ENCODE measurements around the gene HBS1L. TPM values are rescaled to one million over a fixed set of nuclear protein-coding genes. Genes with fewer than 3 reads are reported as not detected.

HBS1L gene
- total RNA-seq, 1 experiment from 2014 or later: 97.0 TPM

DNA sequence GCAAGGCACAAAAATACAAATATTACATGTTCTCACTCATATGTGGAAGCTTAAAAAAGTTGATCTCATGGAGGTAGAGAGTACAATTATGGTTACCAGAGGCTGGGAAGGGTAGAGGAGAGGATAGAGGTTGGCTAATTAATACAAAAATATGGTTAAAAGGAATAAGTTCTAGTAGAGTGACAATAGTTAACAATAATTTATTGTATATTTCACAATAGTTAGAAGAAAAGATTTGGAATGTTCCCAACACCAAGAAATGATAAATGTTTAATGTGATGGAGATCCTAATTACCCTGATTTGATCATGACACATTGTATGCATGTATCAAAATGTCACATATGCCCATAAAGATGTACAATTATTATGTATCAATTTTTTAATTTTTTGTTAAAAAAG is 106.5 kb downstream of the HBS1L start:
- H3K4me3 Mint-ChIP-seq (ENCODE audit: unreplicated experiment): no peak overlapping the region

GRCh38 chr6:134945045-134945444 is 109.6 kb downstream of the HBS1L start:
- Mint-ChIP-seq H3K4me3 (ENCODE audit: unreplicated experiment) (no peak overlapping the region), H3K4me1 (ENCODE audit: insufficient read depth, unreplicated experiment) (no peaks in the 10 kb centered on the region), H3K27me3 (ENCODE audit: insufficient read depth, unreplicated experiment) (no peaks in the 10 kb centered on the region), H3K27ac (ENCODE audit: low read depth, unreplicated experiment) (no peak overlapping the region), H3K9me3 (ENCODE audit: unreplicated experiment) (no peaks in the 10 kb centered on the region), H3K36me3 (ENCODE audit: insufficient read depth, unreplicated experiment) (peaks cover 5% of the 10 kb centered on the region)
- intact Hi-C loops (cut with micrococcal nuclease): no loop called here
- CTCF ChIA-PET: interaction anchor here (0.7 to 2.6 kb wide), 5 partner anchors 26 to 822 kb away, joined by 3 to 9 read pairs (median 6); no protein-coding TSS in a partner anchor
- TF ChIP-seq, protein P1, sequence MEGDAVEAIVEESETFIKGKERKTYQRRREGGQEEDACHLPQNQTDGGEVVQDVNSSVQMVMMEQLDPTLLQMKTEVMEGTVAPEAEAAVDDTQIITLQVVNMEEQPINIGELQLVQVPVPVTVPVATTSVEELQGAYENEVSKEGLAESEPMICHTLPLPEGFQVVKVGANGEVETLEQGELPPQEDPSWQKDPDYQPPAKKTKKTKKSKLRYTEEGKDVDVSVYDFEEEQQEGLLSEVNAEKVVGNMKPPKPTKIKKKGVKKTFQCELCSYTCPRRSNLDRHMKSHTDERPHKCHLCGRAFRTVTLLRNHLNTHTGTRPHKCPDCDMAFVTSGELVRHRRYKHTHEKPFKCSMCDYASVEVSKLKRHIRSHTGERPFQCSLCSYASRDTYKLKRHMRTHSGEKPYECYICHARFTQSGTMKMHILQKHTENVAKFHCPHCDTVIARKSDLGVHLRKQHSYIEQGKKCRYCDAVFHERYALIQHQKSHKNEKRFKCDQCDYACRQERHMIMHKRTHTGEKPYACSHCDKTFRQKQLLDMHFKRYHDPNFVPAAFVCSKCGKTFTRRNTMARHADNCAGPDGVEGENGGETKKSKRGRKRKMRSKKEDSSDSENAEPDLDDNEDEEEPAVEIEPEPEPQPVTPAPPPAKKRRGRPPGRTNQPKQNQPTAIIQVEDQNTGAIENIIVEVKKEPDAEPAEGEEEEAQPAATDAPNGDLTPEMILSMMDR (IDR thresholded peaks at IDR 0.05; ENCODE audit: unreplicated experiment): no peak
- POLR2A ChIA-PET: no interaction called here
- BruUV-seq (replicated peaks): no TSS peak
- DNase-seq (ENCODE audit: unreplicated experiment): no peak

More for the DNA sequence above, 106.5 kb downstream of the HBS1L start:
- Mint-ChIP-seq H3K27me3 (ENCODE audit: insufficient read depth, unreplicated experiment) (no peaks in the 10 kb centered on the region), H3K4me1 (ENCODE audit: insufficient read depth, unreplicated experiment) (no peaks in the 10 kb centered on the region), H3K36me3 (ENCODE audit: insufficient read depth, unreplicated experiment) (peaks cover 5% of the 10 kb centered on the region), H3K27ac (ENCODE audit: low read depth, unreplicated experiment) (no peak overlapping the region), H3K9me3 (ENCODE audit: unreplicated experiment) (no peaks in the 10 kb centered on the region)
- TF ChIP-seq, protein P1 (IDR thresholded peaks at IDR 0.05; ENCODE audit: unreplicated experiment): no peak
- ChIA-PET POLR2A (no interaction called here), CTCF (interaction anchor here (0.6 to 1.4 kb wide), 4 partner anchors 9 to 126 kb away, joined by 3 to 5 read pairs (median 4); no protein-coding TSS in a partner anchor)
- no TSS peak for BruUV-seq (replicated peaks)
- intact Hi-C loops (cut with micrococcal nuclease): no loop called here
- no peak for DNase-seq (ENCODE audit: unreplicated experiment)

GRCh38 chr6:134943522-134944111 is 111.0 kb downstream of the HBS1L start:
- TF ChIP-seq, protein P1 (IDR thresholded peaks at IDR 0.05; ENCODE audit: unreplicated experiment): no peak
- ChIA-PET CTCF (interaction anchor here (0.6 to 5.8 kb wide), 5 partner anchors 61 to 408 kb away, joined by 3 to 55 read pairs (median 6); no protein-coding TSS in a partner anchor), POLR2A (no interaction called here)
- intact Hi-C loops (cut with micrococcal nuclease): loop anchor here (5.0 kb wide), 1 partner anchor 771 kb away; no protein-coding TSS in a partner anchor
- peaks cover 5% of the 10 kb centered on the region for H3K36me3 Mint-ChIP-seq (ENCODE audit: insufficient read depth, unreplicated experiment)
- H3K27me3 Mint-ChIP-seq (ENCODE audit: insufficient read depth, unreplicated experiment): no peaks in the 10 kb centered on the region
- H3K4me1 Mint-ChIP-seq (ENCODE audit: insufficient read depth, unreplicated experiment): no peaks in the 10 kb centered on the region
- no peak overlapping the region for H3K27ac Mint-ChIP-seq (ENCODE audit: low read depth, unreplicated experiment)
- DNase-seq (ENCODE audit: unreplicated experiment): no peak
- no TSS peak for BruUV-seq (replicated peaks)
- H3K9me3 Mint-ChIP-seq (ENCODE audit: unreplicated experiment): no peaks in the 10 kb centered on the region
- H3K4me3 Mint-ChIP-seq (ENCODE audit: unreplicated experiment): no peak overlapping the region

DNA sequence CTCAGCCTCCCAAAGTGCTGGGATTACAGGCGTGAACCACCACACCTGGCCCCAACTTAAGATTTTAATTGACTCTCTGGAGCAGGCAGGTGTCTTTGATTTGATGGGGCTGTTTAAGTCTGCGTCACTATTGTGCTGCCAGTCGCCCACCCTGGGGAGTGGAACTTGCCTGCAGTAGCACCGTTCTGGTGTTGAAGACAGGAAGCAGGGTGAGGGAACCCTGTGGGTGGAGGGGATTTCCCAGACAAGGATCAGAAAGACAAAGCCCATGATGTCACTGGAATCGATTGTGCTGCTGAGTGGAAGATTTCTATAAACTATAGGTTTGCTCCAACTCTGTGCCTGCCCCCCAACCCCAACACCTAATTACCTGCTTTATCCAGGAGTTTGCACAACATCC is 115.7 kb downstream of the HBS1L start:
- POLR2A ChIA-PET: interaction anchor here (0.7 to 2.8 kb wide), 3 partner anchors 9 to 112 kb away, joined by 3 to 26 read pairs (median 22); no protein-coding TSS in a partner anchor
- BruUV-seq (replicated peaks): no TSS peak
- H3K9me3 Mint-ChIP-seq (ENCODE audit: unreplicated experiment): no peaks in the 10 kb centered on the region
- H3K4me3 Mint-ChIP-seq (ENCODE audit: unreplicated experiment): no peak overlapping the region
- no peak overlapping the region for H3K27ac Mint-ChIP-seq (ENCODE audit: low read depth, unreplicated experiment)
- TF ChIP-seq, protein P1 (IDR thresholded peaks at IDR 0.05; ENCODE audit: unreplicated experiment): no peak
- no peak for DNase-seq (ENCODE audit: unreplicated experiment)
- intact Hi-C loops (cut with micrococcal nuclease): no loop called here
- no peaks in the 10 kb centered on the region for H3K27me3 Mint-ChIP-seq (ENCODE audit: insufficient read depth, unreplicated experiment)
- CTCF ChIA-PET: interaction anchor here (0.6 to 5.8 kb wide), 17 partner anchors 9 to 1015 kb away, joined by 3 to 61 read pairs (median 10); no protein-coding TSS in a partner anchor
- no peaks in the 10 kb centered on the region for H3K4me1 Mint-ChIP-seq (ENCODE audit: insufficient read depth, unreplicated experiment)
- peaks cover 5% of the 10 kb centered on the region for H3K36me3 Mint-ChIP-seq (ENCODE audit: insufficient read depth, unreplicated experiment)
